A549 (cell line): ENCODE data around the gene WNT11. TPM values are rescaled to one million over a fixed set of nuclear protein-coding genes. Genes with fewer than 3 reads are reported as not detected.

ENCODE experiments used
- ATAC-seq, 2 experiments: fragments of 200-7000 bp in 1 of 2; fragments of >200 bp in 1 of 2; cut with Nextera tagmentation in 1 of 2; cut with Tn5 transposase in 1 of 2; 3 replicates each; pipeline versions ENCODE4 v1.8.0 to v1.9.1; 2018 to 2020; ENCODE audit warnings: mild to moderate bottlenecking in 1 of 2, moderate library complexity in 1 of 2
- CTCF ChIA-PET: fragments of 300-600 bp; sonication (Branson Sonifier 250); formaldehyde crosslinking; extraction: SDS; loops from one replicate; lab custom pipeline; 2021; ENCODE audit warnings: antibody characterized with exemption, inconsistent platforms; lab: Yijun Ruan, JAX
- POLR2A ChIA-PET: fragments of 350-600 bp; formaldehyde crosslinking; extraction: SDS; loops from one replicate; lab custom pipeline; 2021; ENCODE audit warnings: antibody characterized with exemption, inconsistent platforms; lab: Yijun Ruan, JAX
- DNase-seq, 2 experiments: peaks; one replicate each; pipeline versions ENCODE4 v3.0.0 to v3.0.0-alpha.2; 2011 to 2016; ENCODE audit warnings: low read depth in 1 of 2, low spot score in 1 of 2
- FAIRE-seq: peaks from 2 replicates; lab custom pipeline; 2011; peaks lifted over from hg19 to GRCh38; lab: Jason Lieb, UNC
- H3K27ac ChIP-seq, 2 experiments: fragments of >200 bp; sonication (Bioruptor Twin); formaldehyde crosslinking; 3 replicates each; pipeline ENCODE4 v1.5.1; 2016 to 2017
- H3K4me1 ChIP-seq: fragments of >200 bp; sonication (Bioruptor Twin); formaldehyde crosslinking; 3 replicates; pipeline ENCODE4 v1.6.1; 2016
- H3K4me2 ChIP-seq: fragments of >200 bp; sonication (Bioruptor Twin); formaldehyde crosslinking; 3 replicates; pipeline ENCODE4 v1.6.1; 2016
- H3K4me3 ChIP-seq: fragments of >200 bp; sonication (Bioruptor Twin); formaldehyde crosslinking; 3 replicates; pipeline ENCODE4 v1.5.1; 2016
- H3K9me3 ChIP-seq: fragments of >200 bp; sonication (Bioruptor Twin); formaldehyde crosslinking; 3 replicates; pipeline ENCODE4 v1.6.1; 2016
- CHD2 ChIP-seq: fragments of 150-350 bp; IDR thresholded peaks from 2 replicates; pipeline ENCODE4 v1.6.1; 2014; ENCODE audit warnings: low read length; ENCODE audit not compliant: partially characterized antibody
- CHD4 ChIP-seq: fragments of 200-600 bp; sonication (generic); IDR thresholded peaks from 2 replicates; pipeline ENCODE4 v1.6.1; 2016; ENCODE audit warnings: antibody characterized with exemption, mild to moderate bottlenecking, borderline replicate concordance
- EHF ChIP-seq: fragments of 250-450 bp; sonication (Bioruptor Pico); IDR thresholded peaks from 2 replicates; pipeline ENCODE4 v1.5.0; 2020; ENCODE audit warnings: mild to moderate bottlenecking
- EP300 ChIP-seq, 2 experiments: fragments of >200 bp; sonication (Bioruptor Twin); formaldehyde crosslinking; IDR thresholded peaks; 2 replicates in 1 of 2; 3 replicates in 1 of 2; pipeline ENCODE4 v1.6.1; 2016 to 2017
- FOSL2 ChIP-seq, 2 experiments: fragments of 450-650 bp in 1 of 2; fragments of >200 bp in 1 of 2; sonication (Bioruptor Twin) in 1 of 2; formaldehyde crosslinking; IDR thresholded peaks; 2 replicates each; pipeline versions ENCODE4 v1.5.0 to v1.6.1; 2016 to 2020; ENCODE audit warnings: mild to moderate bottlenecking in 1 of 2, moderate library complexity in 1 of 2
- FOXS1 ChIP-seq: fragments of 250-450 bp; sonication (Bioruptor Pico); IDR thresholded peaks from 2 replicates; pipeline ENCODE4 v1.5.0; 2020; ENCODE audit warnings: mild to moderate bottlenecking, moderate library complexity
- GATA3 ChIP-seq: IDR thresholded peaks from 2 replicates; pipeline ENCODE4 v1.6.1; 2012; ENCODE audit warnings: borderline replicate concordance
- HEYL ChIP-seq: fragments of 250-450 bp; sonication (Bioruptor Pico); IDR thresholded peaks from 2 replicates; pipeline ENCODE4 v1.8.0; 2021; ENCODE audit warnings: mild to moderate bottlenecking, moderate library complexity
- HOXA7 ChIP-seq: fragments of 250-450 bp; sonication (Bioruptor Pico); IDR thresholded peaks from 2 replicates; pipeline ENCODE4 v1.5.0; 2020; ENCODE audit warnings: mild to moderate bottlenecking, moderate library complexity
- MAZ ChIP-seq: fragments of 150-350 bp; IDR thresholded peaks from 2 replicates; pipeline ENCODE4 v1.6.1; 2014; ENCODE audit warnings: antibody characterized with exemption, low read depth, low read length, borderline replicate concordance
- NPAS2 ChIP-seq: fragments of 250-450 bp; sonication (Bioruptor Pico); IDR thresholded peaks from 2 replicates; pipeline ENCODE4 v1.8.0; 2022; ENCODE audit warnings: mild to moderate bottlenecking, moderate library complexity, borderline replicate concordance
- SMC3 ChIP-seq: fragments of >200 bp; sonication (Bioruptor Twin); formaldehyde crosslinking; IDR thresholded peaks from 3 replicates; pipeline ENCODE4 v1.6.1; 2018; ENCODE audit warnings: inconsistent platforms
- SREBF2 ChIP-seq: fragments of 450-650 bp; IDR thresholded peaks from 2 replicates; pipeline ENCODE4 v1.6.1; 2014; ENCODE audit warnings: mild to moderate bottlenecking, moderate library complexity
- TFCP2L1 ChIP-seq: fragments of 250-450 bp; sonication (Bioruptor Pico); IDR thresholded peaks from 2 replicates; pipeline ENCODE4 v1.5.0; 2021; ENCODE audit warnings: mild to moderate bottlenecking
- ZFP36 ChIP-seq: fragments of 450-650 bp; IDR thresholded peaks from 2 replicates; pipeline ENCODE4 v1.6.1; 2014; ENCODE audit warnings: borderline replicate concordance; ENCODE audit not compliant: partially characterized antibody
- WGBS: methylation state at CpG from one replicate; pipeline ENCODE4 v1.1.6; 2017; ENCODE audit errors: missing lambda C conversion rate; 5-methylcytosine and 5-hydroxymethylcytosine counted together
- polyA plus RNA-seq, 4 experiments: library from polyadenylated mRNA; depleted of rRNA in 3 of 4; stranded (reverse); fragments of >200 nt; fragmentation: RNase III in 1 of 4; extraction: RNeasy Plus Mini Kit Qiagen cat#74134 plus additional on column Dnase treatment in 1 of 4; gene quantifications; 2 replicates in 3 of 4; 3 replicates in 1 of 4; pipeline ENCODE4 v1.2.3, GENCODE V29; 2011 to 2017
- TF ChIP-seq, protein P1 (sequence below): IDR thresholded peaks from 2 replicates; pipeline ENCODE4 v1.6.1; 2012
- TF ChIP-seq, protein P2 (sequence below): IDR thresholded peaks from 2 replicates; pipeline ENCODE4 v1.6.1; 2012
- TF ChIP-seq, protein P3 (sequence below): fragments of 450-650 bp; IDR thresholded peaks from 2 replicates; pipeline ENCODE4 v1.6.1; 2014; ENCODE audit warnings: antibody characterized with exemption
- TF ChIP-seq, protein P4 (sequence below): fragments of >200 bp; sonication (Bioruptor Twin); formaldehyde crosslinking; IDR thresholded peaks from 3 replicates; pipeline ENCODE4 v1.5.1; 2016

WNT11 gene
- polyA plus RNA-seq, 2 of the 4 experiments (the other 2 are of a cell fraction): 0.36 to 0.57 TPM

DNA sequence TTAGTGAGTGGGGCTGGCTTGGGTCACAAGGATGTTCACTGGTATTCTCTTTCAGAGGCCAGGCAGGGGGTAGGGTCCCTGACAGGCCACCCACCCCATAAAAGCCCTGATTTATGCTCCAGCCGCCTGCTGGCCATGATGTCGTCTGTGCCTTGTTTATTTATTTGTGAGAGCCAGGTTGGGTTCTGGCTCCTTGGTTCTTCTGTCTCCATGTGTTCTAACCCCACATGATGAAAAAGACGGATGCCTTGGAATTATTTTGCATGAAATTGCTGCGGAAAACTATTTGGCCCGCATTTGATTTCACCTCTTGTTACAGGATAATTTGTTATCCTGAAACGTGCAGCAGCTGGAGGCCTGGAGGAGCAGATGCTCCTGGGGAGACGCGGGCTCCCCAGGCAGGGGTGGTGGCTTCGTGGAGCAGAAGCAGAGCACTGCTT is 46.3 kb upstream of the WNT11 start (continued):
- TF ChIP-seq, protein P1, sequence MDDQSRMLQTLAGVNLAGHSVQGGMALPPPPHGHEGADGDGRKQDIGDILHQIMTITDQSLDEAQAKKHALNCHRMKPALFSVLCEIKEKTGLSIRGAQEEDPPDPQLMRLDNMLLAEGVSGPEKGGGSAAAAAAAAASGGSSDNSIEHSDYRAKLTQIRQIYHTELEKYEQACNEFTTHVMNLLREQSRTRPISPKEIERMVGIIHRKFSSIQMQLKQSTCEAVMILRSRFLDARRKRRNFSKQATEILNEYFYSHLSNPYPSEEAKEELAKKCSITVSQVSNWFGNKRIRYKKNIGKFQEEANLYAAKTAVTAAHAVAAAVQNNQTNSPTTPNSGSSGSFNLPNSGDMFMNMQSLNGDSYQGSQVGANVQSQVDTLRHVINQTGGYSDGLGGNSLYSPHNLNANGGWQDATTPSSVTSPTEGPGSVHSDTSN: no peak
- no peak for TF ChIP-seq NPAS2 (CRISPR knock-in tag)
- no peak for TF ChIP-seq ZFP36
- TF ChIP-seq FOXS1: no peak

DNA sequence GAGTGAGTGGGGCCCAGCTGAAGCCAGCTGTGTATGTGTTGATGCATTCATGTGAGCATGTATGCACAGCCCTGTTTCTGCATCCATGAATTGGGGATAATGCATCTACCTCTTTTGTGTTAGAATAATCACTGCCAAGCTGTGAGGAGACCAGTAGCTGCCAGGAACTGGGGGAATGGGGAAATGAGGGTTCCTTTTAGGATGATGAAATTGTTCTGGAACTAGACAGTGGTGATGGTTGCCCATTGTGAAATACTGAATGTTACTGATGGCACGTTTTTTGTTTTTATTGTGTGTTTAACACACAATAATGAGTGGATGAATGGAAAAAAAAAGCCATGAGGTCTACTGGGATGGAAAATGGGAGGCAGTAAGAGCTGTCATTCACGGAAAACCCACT is 45.3 kb upstream of the WNT11 start:
- Histone ChIP-seq H3K9me3 (no peaks in the 10 kb centered on the region), H3K4me1 (no peaks in the 10 kb centered on the region), H3K4me2 (no peak overlapping the region), H3K27ac (no peak overlapping the region), H3K4me3 (no peak overlapping the region)
- TF ChIP-seq HOXA7 (CRISPR knock-in tag) (no peak), SREBF2 (no peak), EHF (CRISPR knock-in tag) (no peak), EP300 (IDR thresholded peaks at IDR 0.05) (no peak), FOSL2 (IDR thresholded peaks at IDR 0.05) (no peak), FOSL2 (CRISPR knock-in tag; IDR thresholded peaks at IDR 0.05) (no peak), GATA3 (no peak), CHD2 (no peak), ZFP36 (no peak), TFCP2L1 (no peak)
- TF ChIP-seq, protein P2, sequence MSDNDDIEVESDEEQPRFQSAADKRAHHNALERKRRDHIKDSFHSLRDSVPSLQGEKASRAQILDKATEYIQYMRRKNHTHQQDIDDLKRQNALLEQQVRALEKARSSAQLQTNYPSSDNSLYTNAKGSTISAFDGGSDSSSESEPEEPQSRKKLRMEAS: no peak
- DNase-seq (no peak), FAIRE-seq (no peak), ATAC-seq (no peak)
- 13% methylated on average over 2 of the region's 2 CpGs for WGBS
- ChIA-PET CTCF (interaction anchor here (0.5 to 3.6 kb wide), 5 partner anchors 11 to 434 kb away, joined by 3 to 14 read pairs (median 3); no protein-coding TSS in a partner anchor), POLR2A (no interaction called here)

DNA sequence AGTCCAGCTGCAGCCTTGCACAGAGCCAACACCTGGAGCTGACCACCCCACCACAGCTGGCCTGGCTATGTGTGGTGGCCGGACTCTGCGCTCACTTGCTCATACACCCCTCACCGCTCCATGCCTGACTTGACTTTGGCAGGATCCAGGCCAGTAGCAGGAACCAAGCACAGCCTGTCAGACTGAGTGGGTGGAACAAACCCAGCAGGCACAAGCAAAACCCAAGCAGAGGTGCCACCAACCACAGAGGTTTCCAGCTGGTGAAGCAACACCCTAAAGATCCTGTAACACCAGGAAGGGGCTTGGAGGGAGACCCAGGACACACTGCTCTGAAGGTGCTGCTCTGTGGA is 44.9 kb upstream of the WNT11 start:
- TF ChIP-seq MAZ: no peak
- no peak for TF ChIP-seq SMC3
- no peak for TF ChIP-seq GATA3
- TF ChIP-seq, protein P3, sequence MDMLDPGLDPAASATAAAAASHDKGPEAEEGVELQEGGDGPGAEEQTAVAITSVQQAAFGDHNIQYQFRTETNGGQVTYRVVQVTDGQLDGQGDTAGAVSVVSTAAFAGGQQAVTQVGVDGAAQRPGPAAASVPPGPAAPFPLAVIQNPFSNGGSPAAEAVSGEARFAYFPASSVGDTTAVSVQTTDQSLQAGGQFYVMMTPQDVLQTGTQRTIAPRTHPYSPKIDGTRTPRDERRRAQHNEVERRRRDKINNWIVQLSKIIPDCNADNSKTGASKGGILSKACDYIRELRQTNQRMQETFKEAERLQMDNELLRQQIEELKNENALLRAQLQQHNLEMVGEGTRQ: no peak
- TF ChIP-seq, protein P4, sequence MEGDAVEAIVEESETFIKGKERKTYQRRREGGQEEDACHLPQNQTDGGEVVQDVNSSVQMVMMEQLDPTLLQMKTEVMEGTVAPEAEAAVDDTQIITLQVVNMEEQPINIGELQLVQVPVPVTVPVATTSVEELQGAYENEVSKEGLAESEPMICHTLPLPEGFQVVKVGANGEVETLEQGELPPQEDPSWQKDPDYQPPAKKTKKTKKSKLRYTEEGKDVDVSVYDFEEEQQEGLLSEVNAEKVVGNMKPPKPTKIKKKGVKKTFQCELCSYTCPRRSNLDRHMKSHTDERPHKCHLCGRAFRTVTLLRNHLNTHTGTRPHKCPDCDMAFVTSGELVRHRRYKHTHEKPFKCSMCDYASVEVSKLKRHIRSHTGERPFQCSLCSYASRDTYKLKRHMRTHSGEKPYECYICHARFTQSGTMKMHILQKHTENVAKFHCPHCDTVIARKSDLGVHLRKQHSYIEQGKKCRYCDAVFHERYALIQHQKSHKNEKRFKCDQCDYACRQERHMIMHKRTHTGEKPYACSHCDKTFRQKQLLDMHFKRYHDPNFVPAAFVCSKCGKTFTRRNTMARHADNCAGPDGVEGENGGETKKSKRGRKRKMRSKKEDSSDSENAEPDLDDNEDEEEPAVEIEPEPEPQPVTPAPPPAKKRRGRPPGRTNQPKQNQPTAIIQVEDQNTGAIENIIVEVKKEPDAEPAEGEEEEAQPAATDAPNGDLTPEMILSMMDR: no peak
- TF ChIP-seq HEYL (CRISPR knock-in tag): no peak
- no peak for TF ChIP-seq TFCP2L1
- TF ChIP-seq EHF (CRISPR knock-in tag): no peak
- no peak for TF ChIP-seq CHD4
- TF ChIP-seq NPAS2 (CRISPR knock-in tag): no peak
- TF ChIP-seq, all 56 proteins: peak for 0
- no peak for ATAC-seq
- Histone ChIP-seq H3K27ac (no peak overlapping the region), H3K4me1 (no peaks in the 10 kb centered on the region), H3K4me3 (no peak overlapping the region), H3K4me2 (no peak overlapping the region), H3K9me3 (no peaks in the 10 kb centered on the region)
- WGBS: 56% methylated on average over 3 of the region's 3 CpGs
- CTCF ChIA-PET: interaction anchor here (0.8 to 3.6 kb wide), 4 partner anchors 11 to 69 kb away, joined by 3 to 14 read pairs (median 4); no protein-coding TSS in a partner anchor
- FAIRE-seq: no peak
- POLR2A ChIA-PET: no interaction called here
- DNase-seq: no peak
